OCI-LY3 (cell line): ENCODE results near the gene DRGX.

Experiments
- CTCF ChIP-seq: fragments of 200-600, 300-600 bp; sonication (generic); IDR thresholded peaks from 2 replicates; pipeline ENCODE4 v1.5.1; 2014; ENCODE audit warnings: antibody characterized with exemption, low read length, low read depth
- EZH2phosphoT487 ChIP-seq: fragments of 200-600 bp; shearing (Covaris generic); IDR thresholded peaks from 2 replicates; pipeline ENCODE4 v1.6.1; 2018; ENCODE audit warnings: antibody characterized with exemption, mixed run types, low read depth

GRCh38 chr10:49407552-49408137 is 11.8 kb upstream of the DRGX start:
- TF ChIP-seq CTCF (peak; percentile 80), EZH2phosphoT487 (no peak)
